HepG2 (cell line): ENCODE results near the gene PLCL1. TPM values are rescaled to one million over a fixed set of nuclear protein-coding genes. Genes with fewer than 3 reads are reported as not detected.

Source experiments
- ATAC-seq: fragments of 200-7000 bp; cut with Tn5 transposase; 3 replicates; pipeline ENCODE4 v1.9.1; 2020; ENCODE audit warnings: mild to moderate bottlenecking, moderate library complexity
- BruUV-seq: library from RNA; stranded (reverse); fragments of 400-500 nt; replicated peaks from 2 replicates; lab custom pipeline; 2021; lab: Mats Ljungman, UMichigan
- CTCF ChIA-PET: fragments of 300-600 bp; formaldehyde crosslinking; extraction: SDS; loops from one replicate; lab custom pipeline; 2021; ENCODE audit warnings: low total read pairs, inconsistent platforms, low intra/inter-chr PET ratio; lab: Yijun Ruan, JAX
- POLR2A ChIA-PET: fragments of 350-600 bp; sonication (Branson Sonifier 250); formaldehyde crosslinking; loops from one replicate; lab custom pipeline; 2020; ENCODE audit warnings: antibody characterized with exemption, inconsistent platforms; lab: Yijun Ruan, JAX
- DNase-seq: peaks from one replicate; pipeline ENCODE4 v3.0.0-alpha.2; 2015; ENCODE audit warnings: low spot score
- FAIRE-seq: peaks from 3 replicates; lab custom pipeline; 2011; peaks lifted over from hg19 to GRCh38; lab: Jason Lieb, UNC
- H2AFZ ChIP-seq: one replicate; pipeline ENCODE4 v1.6.1; 2011; ENCODE audit warnings: low read length, inconsistent platforms
- H3K27ac ChIP-seq: fragments of 300-600 bp; 3 replicates; pipeline ENCODE4 v1.8.0; 2011; ENCODE audit warnings: mixed run types, mild to moderate bottlenecking, mixed read lengths, low read length, inconsistent platforms; ENCODE audit not compliant: insufficient read depth; ENCODE audit errors: extremely low read length
- H3K27me3 ChIP-seq, 2 experiments: fragments of 200-600 bp in 1 of 2; 2 replicates in 1 of 2; 3 replicates in 1 of 2; pipeline versions ENCODE4 v1.6.0 to v1.8.0; 2011; ENCODE audit warnings: low read length in 2 of 2, mild to moderate bottlenecking in 2 of 2, moderate library complexity in 2 of 2, inconsistent platforms in 1 of 2; ENCODE audit not compliant: insufficient read depth in 2 of 2, control insufficient read depth in 1 of 2
- H3K36me3 ChIP-seq, 2 experiments: fragments of 200-600 bp in 1 of 2; replicated peaks in 1 of 2; 2 replicates in 1 of 2; 3 replicates in 1 of 2; pipeline versions ENCODE4 v1.5.1 to v1.8.0; 2011; ENCODE audit warnings: low read length in 2 of 2, inconsistent platforms in 1 of 2; ENCODE audit not compliant: insufficient read depth in 2 of 2, control insufficient read depth in 1 of 2
- H3K4me1 ChIP-seq: 2 replicates; pipeline ENCODE4 v1.5.1; 2012; ENCODE audit warnings: low read length, inconsistent platforms; ENCODE audit not compliant: insufficient read depth
- H3K4me2 ChIP-seq: 2 replicates; pipeline ENCODE4 v1.6.0; 2011; ENCODE audit warnings: low read depth, low read length, inconsistent platforms
- H3K4me3 ChIP-seq, 3 experiments: fragments of 200-600 bp in 1 of 3; sonication (generic), shearing (Covaris generic) in 1 of 3; replicated peaks in 1 of 3; 2 replicates each; pipeline ENCODE4 v1.5.1; 2011 to 2016; ENCODE audit warnings: low read length in 3 of 3, inconsistent platforms in 2 of 3, low read depth in 2 of 3, mild to moderate bottlenecking in 2 of 3, control low read depth in 1 of 3, mixed read lengths in 1 of 3; ENCODE audit not compliant: insufficient read depth in 1 of 3
- H3K79me2 ChIP-seq: one replicate; pipeline ENCODE4 v1.6.1; 2011; ENCODE audit warnings: low read length, inconsistent platforms; ENCODE audit not compliant: insufficient read depth
- H3K9ac ChIP-seq: 2 replicates; pipeline ENCODE4 v1.6.0; 2011; ENCODE audit warnings: mild to moderate bottlenecking, low read depth, low read length, inconsistent platforms; ENCODE audit not compliant: insufficient read depth
- H3K9me3 ChIP-seq: 2 replicates; pipeline ENCODE4 v1.5.1; 2012; ENCODE audit warnings: mild to moderate bottlenecking, low read length
- H4K20me1 ChIP-seq: 2 replicates; pipeline ENCODE4 v1.6.0; 2011; ENCODE audit warnings: inconsistent platforms, mild to moderate bottlenecking, low read length, moderate library complexity; ENCODE audit not compliant: insufficient read depth
- ZEB1 ChIP-seq: IDR thresholded peaks from 2 replicates; pipeline ENCODE4 v1.6.1; 2012; ENCODE audit warnings: mild to moderate bottlenecking, low read depth, inconsistent platforms; ENCODE audit not compliant: insufficient replicate concordance
- in situ Hi-C: cut with HindIII; loops from 2 replicates; pipeline ENCODE4 v1.10.0; 2017; ENCODE audit warnings: low pct_unique_long_range_greater_than_20kb; ENCODE audit not compliant: extremely low pct_ligation_motif_present
- intact Hi-C: fragments of 100-400 bp; cut with micrococcal nuclease; formaldehyde crosslinking; loops from one replicate; pipeline ENCODE4 v1.10.0; 2022; ENCODE audit not compliant: unreplicated experiment
- polyA plus RNA-seq, 8 experiments: library from polyadenylated mRNA; depleted of rRNA in 3 of 8; stranded (reverse) in 7 of 8; unstranded in 1 of 8; fragments of >200 nt; fragmentation: Illumina TruSeq in 4 of 8; extraction: Trizol in 4 of 8; gene quantifications; 2 replicates each; pipeline versions ENCODE4 v1.2.1 to v1.2.3, GENCODE V29; 2011 to 2016; ENCODE audit warnings: low read depth in 4 of 8, missing spikeins in 1 of 8, mixed read lengths in 1 of 8; ENCODE audit not compliant: insufficient read depth in 1 of 8
- total RNA-seq, 5 experiments: library from RNA; depleted of rRNA; stranded (reverse); fragments of >200 nt; fragmentation: Illumina TruSeq; extraction: Trizol; gene quantifications; 2 replicates each; pipeline ENCODE4 v1.2.3, GENCODE V29; 2016; ENCODE audit warnings: low read depth in 1 of 5
- TF ChIP-seq, protein P1 (sequence below): sonication (generic); formaldehyde crosslinking; IDR thresholded peaks from 2 replicates; pipeline ENCODE4 v1.5.1; 2020; ENCODE audit warnings: mild to moderate bottlenecking, missing genetic modification reagents, moderate library complexity
- TF ChIP-seq, protein P2 (sequence below): sonication (generic); formaldehyde crosslinking; IDR thresholded peaks from 2 replicates; pipeline ENCODE4 v1.4.0; 2020; ENCODE audit warnings: mild to moderate bottlenecking, missing genetic modification reagents
- TF ChIP-seq, protein P3 (sequence below): sonication (generic); formaldehyde crosslinking; conservative IDR thresholded peaks from 2 replicates; pipeline ENCODE4 v1.4.0; 2020; ENCODE audit warnings: missing genetic modification reagents

Gene PLCL1
- total and polyA plus RNA-seq, 2 of the 13 experiments (the other 11 are each of a cell fraction or from before 2014, with no cell fraction given), result not detected

DNA sequence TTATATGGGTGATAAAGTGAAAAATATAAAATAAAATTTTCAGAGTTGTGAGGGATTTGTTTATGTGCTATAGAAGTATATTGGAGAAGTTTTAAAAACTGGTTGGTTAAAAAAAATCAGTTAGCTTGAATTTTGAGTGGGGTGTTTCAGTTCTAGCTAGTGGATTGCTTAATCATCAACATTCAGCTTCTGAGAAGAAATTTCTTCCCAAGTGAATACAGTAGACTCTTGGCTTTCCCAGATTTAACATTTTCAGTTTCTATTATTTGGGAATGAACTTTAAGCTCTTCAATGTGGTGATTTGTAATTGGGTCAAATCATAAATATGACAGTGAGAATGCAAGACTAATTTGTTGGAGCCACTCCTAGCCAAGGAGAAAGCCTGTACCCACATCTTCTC, 120.8 kb downstream of the PLCL1 start (continued):
- no peak for TF ChIP-seq ZEB1

DNA sequence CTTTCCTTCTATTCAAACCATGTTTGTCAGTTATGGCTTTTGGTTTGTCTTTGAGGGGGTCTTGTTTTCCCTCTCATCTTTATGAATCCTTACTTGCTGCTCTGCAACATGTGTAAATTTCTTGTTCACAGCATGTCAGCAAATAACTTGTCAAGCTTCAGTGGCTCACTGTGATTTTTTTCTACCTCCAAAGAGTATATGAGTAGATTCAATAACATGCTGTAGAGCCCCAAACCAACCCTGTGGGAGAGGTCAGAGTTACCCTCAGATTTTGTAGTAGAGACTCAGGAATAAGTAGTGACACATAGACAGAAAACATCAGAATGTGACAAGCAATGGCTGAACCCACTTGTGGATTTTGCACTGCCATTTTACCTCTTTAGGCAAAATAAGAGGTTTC, 121.6 kb downstream of the PLCL1 start:
- BruUV-seq, result no TSS peak
- FAIRE-seq (no peak), DNase-seq (no peak)
- in situ Hi-C loops, result no loop called here
- no peak overlapping the region for H2AFZ ChIP-seq
- no peaks in the 10 kb centered on the region for H4K20me1 ChIP-seq
- POLR2A ChIA-PET, result no interaction called here
- no peaks in the 10 kb centered on the region for H3K36me3 ChIP-seq
- no peaks in the 10 kb centered on the region for H3K4me1 ChIP-seq
- no peak overlapping the region for H3K9ac ChIP-seq
- H3K27ac ChIP-seq, result no peak overlapping the region
- H3K4me3 ChIP-seq, result no peak overlapping the region
- H3K27me3 ChIP-seq, result no peaks in the 10 kb centered on the region
- H3K9me3 ChIP-seq, result no peaks in the 10 kb centered on the region
- no peaks in the 10 kb centered on the region for H3K79me2 ChIP-seq
- TF ChIP-seq, protein P1, sequence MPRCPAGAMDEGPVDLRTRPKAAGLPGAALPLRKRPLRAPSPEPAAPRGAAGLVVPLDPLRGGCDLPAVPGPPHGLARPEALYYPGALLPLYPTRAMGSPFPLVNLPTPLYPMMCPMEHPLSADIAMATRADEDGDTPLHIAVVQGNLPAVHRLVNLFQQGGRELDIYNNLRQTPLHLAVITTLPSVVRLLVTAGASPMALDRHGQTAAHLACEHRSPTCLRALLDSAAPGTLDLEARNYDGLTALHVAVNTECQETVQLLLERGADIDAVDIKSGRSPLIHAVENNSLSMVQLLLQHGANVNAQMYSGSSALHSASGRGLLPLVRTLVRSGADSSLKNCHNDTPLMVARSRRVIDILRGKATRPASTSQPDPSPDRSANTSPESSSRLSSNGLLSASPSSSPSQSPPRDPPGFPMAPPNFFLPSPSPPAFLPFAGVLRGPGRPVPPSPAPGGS (CRISPR knock-in tag), result no peak
- TF ChIP-seq, protein P2, sequence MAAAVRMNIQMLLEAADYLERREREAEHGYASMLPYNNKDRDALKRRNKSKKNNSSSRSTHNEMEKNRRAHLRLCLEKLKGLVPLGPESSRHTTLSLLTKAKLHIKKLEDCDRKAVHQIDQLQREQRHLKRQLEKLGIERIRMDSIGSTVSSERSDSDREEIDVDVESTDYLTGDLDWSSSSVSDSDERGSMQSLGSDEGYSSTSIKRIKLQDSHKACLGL, result no peak
- TF ChIP-seq, protein P3, sequence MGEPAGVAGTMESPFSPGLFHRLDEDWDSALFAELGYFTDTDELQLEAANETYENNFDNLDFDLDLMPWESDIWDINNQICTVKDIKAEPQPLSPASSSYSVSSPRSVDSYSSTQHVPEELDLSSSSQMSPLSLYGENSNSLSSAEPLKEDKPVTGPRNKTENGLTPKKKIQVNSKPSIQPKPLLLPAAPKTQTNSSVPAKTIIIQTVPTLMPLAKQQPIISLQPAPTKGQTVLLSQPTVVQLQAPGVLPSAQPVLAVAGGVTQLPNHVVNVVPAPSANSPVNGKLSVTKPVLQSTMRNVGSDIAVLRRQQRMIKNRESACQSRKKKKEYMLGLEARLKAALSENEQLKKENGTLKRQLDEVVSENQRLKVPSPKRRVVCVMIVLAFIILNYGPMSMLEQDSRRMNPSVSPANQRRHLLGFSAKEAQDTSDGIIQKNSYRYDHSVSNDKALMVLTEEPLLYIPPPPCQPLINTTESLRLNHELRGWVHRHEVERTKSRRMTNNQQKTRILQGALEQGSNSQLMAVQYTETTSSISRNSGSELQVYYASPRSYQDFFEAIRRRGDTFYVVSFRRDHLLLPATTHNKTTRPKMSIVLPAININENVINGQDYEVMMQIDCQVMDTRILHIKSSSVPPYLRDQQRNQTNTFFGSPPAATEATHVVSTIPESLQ (CRISPR knock-in tag), result no peak
- TF ChIP-seq, all 625 proteins: peak for 0
- intact Hi-C loops, result no loop called here
- no peak overlapping the region for H3K4me2 ChIP-seq
- no peak for ATAC-seq
- CTCF ChIA-PET, result no interaction called here
